Activated CD8-positive, alpha-beta memory T cell treated with anti-CD3 and anti-CD28 coated beads for 1 hour (primary cell): ENCODE data around the gene GATAD2B.

Source experiments
- DNase-seq, 2 donors: peaks; one replicate each; pipeline ENCODE4 v3.0.0-alpha.2; 2020; ENCODE audit warnings: low read depth in 1 of 2; ENCODE audit errors: extremely low read depth in 1 of 2

The GATAD2B gene

DNA sequence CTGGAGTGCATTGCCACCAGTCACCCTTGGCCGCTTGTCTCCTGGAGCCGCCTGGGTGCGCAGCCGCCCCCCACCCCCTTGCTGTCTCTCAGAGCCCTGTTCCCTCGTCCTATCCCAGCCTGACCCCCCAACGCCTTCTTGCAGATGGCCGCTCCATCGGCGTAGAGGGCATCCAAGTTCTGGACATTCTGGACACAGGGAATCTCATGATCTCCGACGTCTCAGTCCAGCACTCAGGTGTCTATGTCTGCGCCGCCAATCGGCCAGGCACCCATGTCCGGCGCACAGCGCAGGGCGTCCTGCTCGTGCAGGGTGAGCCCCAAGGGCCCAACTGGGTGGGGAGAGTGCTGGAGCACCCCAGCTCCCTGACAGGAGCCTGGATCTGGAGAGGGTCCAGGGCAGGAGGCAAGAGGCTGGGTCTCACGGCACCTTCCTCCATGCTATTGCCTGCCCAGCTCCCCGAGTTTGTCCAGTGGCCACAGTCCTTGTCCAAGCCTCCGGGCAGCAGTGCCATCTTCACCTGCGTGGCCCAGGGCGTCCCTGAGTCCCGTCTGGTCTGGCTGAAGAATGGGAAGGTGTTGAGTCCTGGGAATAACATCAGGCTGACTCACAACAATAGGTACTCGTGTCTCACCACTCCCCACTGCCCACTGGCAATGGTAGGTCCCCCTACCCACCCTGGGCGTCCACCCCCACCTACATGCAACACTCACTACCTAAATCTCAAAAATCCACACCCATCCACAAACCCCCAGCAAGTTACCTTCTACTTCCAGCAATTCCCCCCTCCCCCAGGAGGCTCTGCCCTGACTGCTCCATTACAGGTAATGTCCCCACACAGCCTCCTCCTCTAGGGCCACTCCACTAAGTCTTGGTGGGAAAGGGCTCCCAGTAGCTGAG, 123.0 kb downstream of the GATAD2B start:
- DNase-seq, result no peak

GRCh38 chr1:153799016-153799415, 123.8 kb downstream of the GATAD2B start:
- DNase-seq, result no peak

DNA sequence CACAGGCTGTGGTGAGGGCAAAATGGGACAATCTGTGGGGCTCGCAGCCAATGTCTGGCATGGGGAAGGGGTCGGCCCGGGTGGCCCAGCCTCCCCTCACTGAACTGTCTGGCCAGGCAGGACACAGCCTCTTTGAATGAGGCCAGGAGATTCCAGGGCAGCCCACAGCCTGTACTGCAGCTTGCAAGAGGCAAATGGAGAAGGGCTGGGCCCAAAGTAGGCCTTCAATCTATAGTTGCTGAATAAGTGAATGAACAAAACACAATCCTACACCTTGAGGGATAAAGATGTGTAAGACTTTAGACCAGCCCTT, 124.3 kb downstream of the GATAD2B start:
- no peak for DNase-seq

- DNase-seq, result peak; percentile 68 to 71
These were observed 125.7 kb downstream of the GATAD2B start for GRCh38 chr1:153796786-153797659.

DNA sequence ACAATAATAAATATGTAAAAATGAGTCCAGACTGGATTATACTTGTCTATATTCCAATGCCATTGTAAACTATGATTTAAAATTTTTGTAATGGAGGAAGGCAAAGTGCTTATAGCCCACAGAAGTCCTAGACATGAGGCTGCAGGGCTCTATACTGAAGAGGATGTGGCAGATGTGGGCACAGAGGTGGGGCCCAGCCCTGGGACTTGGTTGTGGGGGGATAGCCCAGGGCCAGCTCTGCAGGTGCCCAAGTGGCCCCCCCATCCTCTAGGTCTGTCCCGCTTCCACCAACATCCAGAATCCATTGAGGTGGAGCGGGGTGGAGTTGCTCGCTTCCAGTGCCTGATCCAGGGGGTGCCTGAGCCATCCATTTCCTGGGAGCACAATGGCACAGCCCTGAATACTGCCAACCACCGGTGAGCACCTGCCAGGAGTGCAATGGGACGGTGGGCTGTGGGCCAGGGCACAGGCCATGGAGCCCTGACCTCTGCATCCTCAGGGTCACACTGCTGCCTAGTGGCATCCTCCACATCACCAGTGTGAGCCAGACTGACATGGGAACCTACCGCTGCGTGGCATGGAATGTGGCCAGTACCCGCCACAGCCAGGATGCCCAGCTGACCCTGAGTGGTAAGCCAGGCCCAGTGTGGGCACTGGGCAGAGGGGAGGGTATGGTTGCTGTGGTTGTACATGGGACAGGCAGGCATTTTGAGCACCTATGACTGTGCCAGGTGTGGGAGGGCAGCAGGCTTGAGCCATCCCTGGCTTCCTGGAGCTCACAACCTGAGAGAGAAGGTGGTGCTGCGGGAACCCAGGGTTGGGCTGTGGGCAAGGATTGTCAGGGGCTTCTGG, 126.6 kb downstream of the GATAD2B start:
- DNase-seq, result no peak

DNA sequence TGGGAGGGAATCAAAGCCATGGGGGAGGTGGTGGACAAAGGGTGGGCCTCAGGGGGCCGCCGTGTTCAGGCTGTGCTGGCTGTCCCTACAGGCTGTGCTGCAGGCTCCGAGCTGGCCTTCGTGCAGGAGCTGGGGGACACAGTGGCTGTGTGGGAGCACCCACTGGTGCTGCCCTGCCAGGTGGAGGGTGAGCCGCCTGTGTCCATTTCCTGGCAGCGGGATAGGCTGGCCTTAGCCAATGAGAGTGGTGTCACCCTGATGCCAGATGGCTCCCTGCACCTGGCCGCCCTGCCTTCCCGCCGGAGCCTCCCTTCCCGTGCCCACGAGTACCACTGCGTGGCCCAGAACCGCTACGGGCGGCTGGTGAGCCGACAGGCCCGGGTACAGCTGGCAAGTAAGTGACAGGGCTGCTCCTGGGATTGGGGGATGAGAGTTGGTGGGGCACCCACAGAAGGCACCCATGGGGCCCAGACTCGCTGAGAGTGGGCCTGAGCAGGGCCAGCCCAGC, 127.4 kb downstream of the GATAD2B start:
- DNase-seq, result no peak

- DNase-seq, result no peak
These were observed 128.0 kb downstream of the GATAD2B start for GRCh38 chr1:153794624-153795329.

DNA sequence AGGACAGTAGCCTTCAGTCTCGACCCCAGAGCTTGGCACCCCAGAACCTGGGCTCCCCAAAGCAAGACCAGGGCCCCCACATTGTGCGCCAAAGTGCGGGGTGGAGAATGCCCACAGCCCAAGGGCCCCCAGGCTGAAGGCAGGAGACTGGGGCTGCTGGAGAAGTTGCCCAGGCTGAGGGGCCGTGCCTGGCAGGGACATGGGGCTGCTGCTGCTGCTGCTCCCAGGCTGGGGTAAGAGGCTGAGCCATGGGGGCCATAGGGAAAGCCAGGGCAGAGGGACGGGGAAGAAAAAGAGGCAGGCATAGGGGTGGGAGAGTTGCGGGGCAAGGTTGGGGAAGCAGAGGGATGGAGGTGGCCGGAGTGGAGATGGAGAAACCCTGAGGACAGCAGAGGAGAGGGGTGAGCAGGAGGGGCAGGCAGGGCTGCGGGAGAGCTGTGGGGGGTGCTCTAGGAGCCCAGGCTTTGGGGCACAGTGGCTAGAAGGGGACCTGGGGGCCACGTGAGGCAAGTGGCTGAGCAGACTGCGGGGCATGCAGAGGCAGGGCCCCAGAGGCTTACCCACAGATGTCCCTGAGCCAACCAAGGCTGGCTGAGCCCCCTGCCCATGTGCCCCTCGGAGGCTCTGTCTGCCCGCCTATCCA, 128.7 kb downstream of the GATAD2B start:
- no peak for DNase-seq

DNA sequence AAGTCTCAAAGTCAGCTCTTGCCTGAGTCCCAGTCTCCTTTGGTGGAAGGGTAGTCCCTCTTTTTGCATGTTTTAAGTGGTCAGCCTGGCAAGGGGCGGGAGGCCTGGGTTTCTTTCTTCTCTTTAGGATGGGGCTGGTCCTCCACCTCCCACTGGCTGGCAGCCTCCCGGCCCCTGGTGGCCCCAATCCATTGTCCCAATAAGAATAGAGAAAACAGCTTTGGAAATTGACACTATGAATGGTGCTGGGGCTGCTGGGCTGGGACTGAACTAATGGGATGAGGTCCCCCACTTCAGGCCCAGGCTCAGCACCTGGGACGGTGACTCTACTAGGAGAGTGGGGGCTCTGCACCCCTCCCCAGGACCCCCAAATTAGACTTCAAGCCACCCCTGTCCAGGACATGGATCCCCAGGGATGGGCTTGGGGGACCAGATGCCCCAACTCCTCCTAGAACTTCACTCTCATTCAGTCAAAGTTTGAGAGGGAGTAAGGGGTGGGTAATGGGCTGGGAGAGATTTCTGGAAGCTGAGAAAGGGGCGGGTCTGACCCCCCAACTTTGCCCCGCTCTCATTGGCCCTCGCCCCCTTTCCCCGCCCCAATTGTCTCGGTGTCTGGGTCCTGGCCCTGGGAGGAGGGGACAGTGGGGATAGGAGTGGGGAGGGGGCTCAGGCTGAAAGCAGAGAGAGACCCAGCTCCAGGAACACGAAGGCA, 129.4 kb downstream of the GATAD2B start:
- DNase-seq, result no peak

- DNase-seq, result no peak
These were observed 130.1 kb downstream of the GATAD2B start for GRCh38 chr1:153792631-153793041.

- no peak for DNase-seq
These were observed 131.0 kb downstream of the GATAD2B start for GRCh38 chr1:153791648-153792253.

- DNase-seq, result no peak
These were observed 131.7 kb downstream of the GATAD2B start for GRCh38 chr1:153790966-153791647.

DNA sequence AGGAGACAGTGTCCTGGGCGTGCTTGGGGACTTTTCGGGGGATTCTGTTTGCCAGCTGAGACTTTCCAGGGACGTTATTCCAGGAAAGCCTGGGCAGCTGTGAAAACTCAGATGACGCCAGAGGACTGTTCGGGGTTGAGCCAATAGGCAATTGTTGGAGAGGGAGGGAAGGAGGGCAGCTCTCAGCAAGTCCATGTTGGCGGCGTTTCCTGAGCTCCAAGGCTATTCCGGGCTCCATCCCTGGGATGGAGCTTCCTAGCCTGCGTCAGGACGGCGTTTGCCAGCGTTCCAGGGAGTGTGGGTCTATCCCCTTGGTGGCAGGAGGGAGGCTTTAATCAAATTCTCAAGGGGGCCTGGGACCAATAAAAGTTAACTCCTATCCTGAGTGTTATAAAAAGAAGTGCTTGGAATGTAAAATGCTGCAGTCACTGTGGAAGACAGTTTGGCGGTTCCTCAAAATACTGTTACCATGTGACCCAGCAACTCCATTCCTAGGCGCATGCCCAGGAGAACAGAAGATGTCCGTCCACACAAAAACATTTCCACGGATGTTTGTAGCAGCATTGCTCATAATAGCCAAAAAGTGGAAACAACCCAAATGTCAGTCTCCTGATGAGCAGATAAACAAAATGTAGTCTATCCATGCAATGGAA, 132.3 kb downstream of the GATAD2B start:
- no peak for DNase-seq

- DNase-seq, result no peak
These were observed 133.2 kb downstream of the GATAD2B start for GRCh38 chr1:153789478-153790034.

- no peak for DNase-seq
These were observed 136.6 kb downstream of the GATAD2B start for GRCh38 chr1:153786038-153786790.
